CD4-positive, alpha-beta T cell treated with Interleukin-15 for 1 hour (primary cell): ENCODE data around the gene IGFBP5.

Experiments used
- DNase-seq: peaks from one replicate; pipeline ENCODE4 v3.0.0-alpha.2; 2020

Gene IGFBP5

GRCh38 chr2:216663106-216663505, 32.2 kb downstream of the IGFBP5 start:
- DNase-seq: no peak

GRCh38 chr2:216661639-216662375, 33.5 kb downstream of the IGFBP5 start:
- no peak for DNase-seq

GRCh38 chr2:216661051-216661450, 34.3 kb downstream of the IGFBP5 start:
- no peak for DNase-seq

- no peak for DNase-seq
Observed at GRCh38 chr2:216660496-216660895, 34.9 kb downstream of the IGFBP5 start.

GRCh38 chr2:216659276-216659675, 36.1 kb downstream of the IGFBP5 start:
- no peak for DNase-seq

- DNase-seq: no peak
Observed at GRCh38 chr2:216658757-216659156, 36.6 kb downstream of the IGFBP5 start.

GRCh38 chr2:216657980-216658379, 37.4 kb downstream of the IGFBP5 start:
- DNase-seq: no peak

- no peak for DNase-seq
Observed at GRCh38 chr2:216657086-216657855, 38.1 kb downstream of the IGFBP5 start.

GRCh38 chr2:216654528-216655052, 40.8 kb downstream of the IGFBP5 start:
- DNase-seq: no peak

GRCh38 chr2:216653931-216654365, 41.4 kb downstream of the IGFBP5 start:
- no peak for DNase-seq

- no peak for DNase-seq
Observed at GRCh38 chr2:216653093-216653799, 42.1 kb downstream of the IGFBP5 start.

- no peak for DNase-seq
Observed at GRCh38 chr2:216652566-216652965, 42.8 kb downstream of the IGFBP5 start.

- DNase-seq: no peak
Observed at GRCh38 chr2:216651351-216651881, 43.9 kb downstream of the IGFBP5 start.

GRCh38 chr2:216650626-216651257, 44.6 kb downstream of the IGFBP5 start:
- no peak for DNase-seq

GRCh38 chr2:216649574-216649973, 45.8 kb downstream of the IGFBP5 start:
- DNase-seq: no peak

- no peak for DNase-seq
Observed at GRCh38 chr2:216648105-216648504, 47.2 kb downstream of the IGFBP5 start.

- DNase-seq: no peak
Observed at GRCh38 chr2:216646116-216646515, 49.2 kb downstream of the IGFBP5 start.

GRCh38 chr2:216645636-216645950, 49.8 kb downstream of the IGFBP5 start:
- DNase-seq: no peak

- DNase-seq: no peak
Observed at GRCh38 chr2:216644842-216645635, 50.3 kb downstream of the IGFBP5 start.

- no peak for DNase-seq
Observed at GRCh38 chr2:216643986-216644659, 51.2 kb downstream of the IGFBP5 start.

- DNase-seq: no peak
Observed at GRCh38 chr2:216637472-216637871, 57.9 kb downstream of the IGFBP5 start.
